Tibial nerve (tissue), 4 donors: ENCODE results near the gene PPIP5K2.

Source experiments
- CTCF ChIP-seq, 5 experiments: fragments of 200-600 bp in 3 of 5; fragments of 450-650 bp in 2 of 5; sonication (generic) in 3 of 5; IDR thresholded peaks; one replicate each; pipeline ENCODE4 v1.5.1; 2016 to 2019; ENCODE audit warnings: antibody characterized with exemption in 5 of 5, mild to moderate bottlenecking in 3 of 5, moderate library complexity in 2 of 5
- EP300 ChIP-seq, 2 donors: sonication (generic); formaldehyde crosslinking; IDR thresholded peaks; one replicate each; pipeline ENCODE4 v1.6.1; 2017; ENCODE audit warnings: antibody characterized with exemption in 2 of 2, mild to moderate bottlenecking in 1 of 2
- POLR2A ChIP-seq, 2 donors: fragments of 450-650 bp; IDR thresholded peaks; one replicate each; pipeline ENCODE4 v1.6.1; 2017; ENCODE audit warnings: antibody characterized with exemption in 2 of 2, mild to moderate bottlenecking in 2 of 2, moderate library complexity in 2 of 2

GRCh38 chr5:103101079-103101750 is 18.9 kb upstream of the PPIP5K2 start:
- no peak for TF ChIP-seq POLR2A (IDR thresholded peaks at IDR 0.05)
- no peak for TF ChIP-seq CTCF (IDR thresholded peaks at IDR 0.05)
- no peak for TF ChIP-seq EP300 (IDR thresholded peaks at IDR 0.05)
